B cell (primary cell): ENCODE measurements around the gene CREM.

Experiments used
- CTCF ChIP-seq: fragments of 200-600 bp; IDR thresholded peaks from one replicate; pipeline ENCODE4 v1.8.0; 2022; ENCODE audit warnings: antibody characterized with exemption, mild to moderate bottlenecking
- EZH2 ChIP-seq: IDR thresholded peaks from 2 replicates; pipeline ENCODE4 v1.6.1; 2012; ENCODE audit warnings: borderline replicate concordance, low read depth, mild to moderate bottlenecking, moderate library complexity, low read length; ENCODE audit not compliant: insufficient read depth, poor library complexity, severe bottlenecking

- TF ChIP-seq CTCF (no peak), EZH2 (no peak)
Observed at GRCh38 chr10:35091994-35092790, 34.5 kb upstream of the CREM start.
